ENCODE measurements around the gene TMEM140.
A peak's percentile ranks its signal among the peaks of the same experiment; 100 is the strongest.
"Not testable (repeated sequence)": the region's sequence is repeated elsewhere in the genome, so short reads cannot be mapped to it uniquely, and the experiment has no call there.

Gene TMEM140

GRCh38 chr7:135159359-135160085 is 11.7 kb downstream of the TMEM140 start:
- DNase-seq: peak; percentile 10

GRCh38 chr7:135160098-135160857 is 12.4 kb downstream of the TMEM140 start:
- DNase-seq: peak; percentile 86

GRCh38 chr7:135160858-135161653 is 13.2 kb downstream of the TMEM140 start:
- peak; percentile 46 for DNase-seq

GRCh38 chr7:135161669-135162068 is 13.8 kb downstream of the TMEM140 start:
- peak; percentile 13 for DNase-seq

- DNase-seq: no peak
Measured at GRCh38 chr7:135162382-135163001, 14.6 kb downstream of the TMEM140 start.

- DNase-seq: no peak
Measured at GRCh38 chr7:135164357-135165061, 16.6 kb downstream of the TMEM140 start.

- no peak for DNase-seq
Measured at GRCh38 chr7:135165862-135166261, 18.0 kb downstream of the TMEM140 start.

- DNase-seq: peak; percentile 58
Measured at GRCh38 chr7:135166338-135166990, 18.6 kb downstream of the TMEM140 start.

- DNase-seq: peak; percentile 88
Measured at GRCh38 chr7:135167365-135167917, 19.6 kb downstream of the TMEM140 start.

- DNase-seq: peak; percentile 78
Measured at GRCh38 chr7:135168001-135168400, 20.1 kb downstream of the TMEM140 start.

GRCh38 chr7:135168489-135169140 is 20.7 kb downstream of the TMEM140 start:
- DNase-seq: no peak

- DNase-seq: peak; percentile 84
Measured at GRCh38 chr7:135169141-135169963, 21.5 kb downstream of the TMEM140 start.

- DNase-seq: no peak
Measured at GRCh38 chr7:135169964-135170273, 22.0 kb downstream of the TMEM140 start.

- peak; percentile 94 for DNase-seq
Measured at GRCh38 chr7:135170274-135170997, 22.6 kb downstream of the TMEM140 start, which contains the start of gene CYREN. Gene CYREN (minus strand): TSS chr7:135170707. CDS start chr7:135168922, 1,785 bp downstream.

- not testable (repeated sequence) for DNase-seq
Measured at GRCh38 chr7:135170998-135171481, 23.2 kb downstream of the TMEM140 start.

GRCh38 chr7:135171581-135172291 is 23.9 kb downstream of the TMEM140 start:
- DNase-seq: not testable (repeated sequence)

GRCh38 chr7:135173916-135174315 is 26.0 kb downstream of the TMEM140 start:
- DNase-seq: not testable (repeated sequence)

GRCh38 chr7:135174941-135175340 is 27.1 kb downstream of the TMEM140 start:
- no peak for DNase-seq
